ENCODE data around the gene SMAD6. TPM values are rescaled to one million over a fixed set of nuclear protein-coding genes. Genes with fewer than 3 reads are reported as not detected.

SMAD6 gene
- total RNA-seq, 2 donors from 2014 or later, result 0.19 TPM; not detected in 1

DNA sequence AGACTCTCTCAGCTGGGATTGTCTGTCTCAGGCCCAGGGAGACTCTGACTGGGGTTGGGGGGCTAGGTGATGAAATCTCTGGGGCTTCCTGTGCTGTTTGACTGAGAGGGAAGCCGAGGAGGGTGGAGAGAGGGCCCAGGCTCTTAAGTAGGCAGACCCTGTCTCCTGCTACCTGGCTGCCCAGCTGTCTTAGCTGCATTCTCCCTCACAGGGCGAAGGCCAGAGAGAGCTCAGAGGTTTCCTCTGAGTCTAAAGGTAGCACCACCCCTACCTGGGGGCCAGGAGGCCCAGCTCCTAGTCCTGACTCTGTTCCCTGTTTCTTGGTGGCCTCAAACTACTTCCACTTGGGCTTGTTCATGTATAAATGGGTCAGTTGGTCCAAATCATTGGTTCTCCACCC is 24.4 kb downstream of the SMAD6 start:
- Mint-ChIP-seq H3K27me3 (peaks cover 3% of the 10 kb centered on the region), H3K27ac (no peak overlapping the region), H3K4me3 (no peak overlapping the region), H3K9me3 (no peaks in the 10 kb centered on the region), H3K36me3 (ENCODE audit: low read depth) (no peaks in the 10 kb centered on the region), H3K4me1 (peaks cover 4% of the 10 kb centered on the region)
- no peak for ATAC-seq (replicated peaks)

DNA sequence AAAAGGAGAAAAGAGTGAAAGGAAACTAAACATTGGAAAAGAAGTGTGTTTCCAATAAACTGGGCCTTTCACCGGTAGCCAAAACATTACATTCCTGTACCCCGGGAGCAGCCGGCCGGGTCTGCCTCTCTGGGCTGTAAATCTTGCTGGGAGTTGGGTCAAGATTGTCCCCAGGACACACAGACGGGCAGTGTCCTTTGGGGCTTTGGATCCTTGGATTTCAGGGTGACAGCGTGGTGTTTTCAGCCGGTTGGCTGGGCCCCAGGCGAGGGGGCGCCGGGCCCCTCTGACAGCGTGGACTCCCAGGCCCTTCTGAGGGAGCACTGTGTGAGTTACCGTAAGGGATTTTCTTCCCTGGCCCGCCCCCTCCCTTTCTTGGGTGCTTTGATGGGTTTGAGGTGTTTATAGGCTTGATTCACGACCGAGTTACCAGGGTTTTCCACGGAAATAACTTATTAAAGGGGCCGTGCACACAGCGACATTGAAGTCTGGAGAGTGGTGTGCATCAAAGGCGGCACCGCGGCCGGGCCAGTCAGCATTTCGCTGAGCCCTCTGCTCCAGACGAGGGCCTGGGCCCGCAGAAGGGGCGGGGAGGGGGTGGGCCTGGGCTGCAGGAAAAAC is 27.4 kb downstream of the SMAD6 start:
- Mint-ChIP-seq H3K27me3 (no peaks in the 10 kb centered on the region), H3K9me3 (no peaks in the 10 kb centered on the region), H3K4me1 (no peaks in the 10 kb centered on the region), H3K27ac (no peak overlapping the region), H3K36me3 (ENCODE audit: low read depth) (no peaks in the 10 kb centered on the region), H3K4me3 (no peak overlapping the region)
- no peak for ATAC-seq (replicated peaks)

GRCh38 chr15:66730168-66731021 is 28.4 kb downstream of the SMAD6 start:
- H3K27ac Mint-ChIP-seq, result no peak overlapping the region
- H3K4me1 Mint-ChIP-seq, result no peaks in the 10 kb centered on the region
- H3K9me3 Mint-ChIP-seq, result no peaks in the 10 kb centered on the region
- peaks cover 3% of the 10 kb centered on the region for H3K27me3 Mint-ChIP-seq
- H3K36me3 Mint-ChIP-seq (ENCODE audit: low read depth), result no peaks in the 10 kb centered on the region
- ATAC-seq (replicated peaks), result peak; percentile 86
- H3K4me3 Mint-ChIP-seq, result no peak overlapping the region

GRCh38 chr15:66733976-66734375 is 31.9 kb downstream of the SMAD6 start:
- Mint-ChIP-seq H3K27me3 (peaks cover 5% of the 10 kb centered on the region), H3K27ac (no peak overlapping the region), H3K36me3 (ENCODE audit: low read depth) (no peaks in the 10 kb centered on the region), H3K4me3 (no peak overlapping the region), H3K4me1 (no peaks in the 10 kb centered on the region), H3K9me3 (no peaks in the 10 kb centered on the region)
- no peak for ATAC-seq (replicated peaks)

DNA sequence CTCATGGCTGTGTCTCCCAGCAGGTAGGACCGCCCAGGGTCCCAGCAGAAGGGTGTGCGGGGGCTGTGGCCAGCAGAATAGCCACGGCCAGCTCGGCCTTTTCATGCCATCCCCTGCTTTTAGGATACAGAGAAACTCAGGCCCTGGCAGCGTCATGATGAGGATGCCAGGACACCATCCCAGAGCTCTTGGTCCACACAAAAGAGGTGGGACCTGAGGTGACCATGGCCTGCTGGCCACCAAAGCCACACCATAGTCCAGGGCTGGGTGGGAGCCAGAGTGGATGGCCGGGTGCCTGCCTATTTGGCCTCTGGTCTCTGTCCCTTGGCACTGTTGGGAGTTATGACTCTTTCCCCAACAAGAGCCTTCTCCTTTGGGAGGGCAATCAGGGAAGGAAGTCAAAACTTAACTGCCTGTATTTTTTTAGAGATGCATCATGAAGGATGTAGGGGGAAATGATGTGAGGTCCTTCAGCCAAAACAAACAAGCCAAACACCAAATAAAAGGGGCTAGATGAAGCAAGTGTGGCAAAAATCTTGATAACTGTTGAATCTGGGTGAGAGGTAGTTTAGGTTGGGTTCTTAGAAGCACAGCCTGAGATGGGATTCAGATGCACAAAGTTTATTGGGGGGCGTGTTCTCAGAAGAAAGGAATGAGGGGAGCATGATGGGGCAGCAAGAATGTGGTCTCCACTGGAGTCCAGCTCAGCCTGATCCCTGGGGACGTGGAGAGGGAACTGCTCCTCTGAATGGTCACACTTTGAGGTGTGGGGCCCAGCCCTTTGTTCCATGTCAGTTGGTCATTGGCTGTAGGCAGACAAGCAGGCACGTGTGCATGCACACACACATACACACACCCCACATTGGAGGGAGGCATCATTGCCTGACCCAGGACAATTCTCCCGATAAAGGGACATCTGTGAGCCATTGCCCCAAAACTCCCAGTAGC is 33.2 kb downstream of the SMAD6 start:
- no peaks in the 10 kb centered on the region for H3K9me3 Mint-ChIP-seq

GRCh38 chr15:66735909-66736305 is 33.9 kb downstream of the SMAD6 start:
- no peak for ATAC-seq (replicated peaks)
- Mint-ChIP-seq H3K9me3 (no peaks in the 10 kb centered on the region), H3K4me3 (no peak overlapping the region), H3K36me3 (ENCODE audit: low read depth) (no peaks in the 10 kb centered on the region), H3K27ac (no peak overlapping the region), H3K4me1 (no peaks in the 10 kb centered on the region), H3K27me3 (peaks cover 5% of the 10 kb centered on the region)

More for the DNA sequence above, 33.2 kb downstream of the SMAD6 start:
- H3K27ac Mint-ChIP-seq, result no peak overlapping the region
- no peaks in the 10 kb centered on the region for H3K4me1 Mint-ChIP-seq
- no peak for ATAC-seq (replicated peaks)
- H3K27me3 Mint-ChIP-seq, result peaks cover 5% of the 10 kb centered on the region
- H3K36me3 Mint-ChIP-seq (ENCODE audit: low read depth), result no peaks in the 10 kb centered on the region
- no peak overlapping the region for H3K4me3 Mint-ChIP-seq

- Mint-ChIP-seq H3K36me3 (ENCODE audit: low read depth) (no peaks in the 10 kb centered on the region), H3K9me3 (no peaks in the 10 kb centered on the region), H3K27me3 (peaks cover 5% of the 10 kb centered on the region), H3K4me1 (no peaks in the 10 kb centered on the region), H3K4me3 (no peak overlapping the region), H3K27ac (no peak overlapping the region)
- ATAC-seq (replicated peaks), result no peak
These were observed 35.4 kb downstream of the SMAD6 start for GRCh38 chr15:66737243-66738010.

DNA sequence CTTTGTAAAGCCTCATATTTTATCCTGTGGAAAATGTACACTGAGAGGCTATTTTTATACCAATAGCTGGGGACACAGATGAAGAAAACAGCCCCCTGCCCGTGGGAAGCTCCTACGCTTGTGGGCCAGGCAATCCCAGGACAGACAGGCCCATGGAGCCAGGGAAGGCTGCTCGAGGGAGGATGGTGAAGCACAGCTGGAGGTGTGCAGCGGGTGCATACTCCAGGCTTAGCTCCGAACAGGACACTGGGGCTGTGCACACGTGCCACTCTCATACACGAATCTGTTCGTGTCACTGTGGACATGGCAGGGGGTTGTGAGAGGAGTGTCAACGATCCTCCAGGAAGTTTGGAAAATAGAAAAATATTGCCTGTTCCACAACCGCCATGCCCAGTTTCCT is 36.1 kb downstream of the SMAD6 start:
- Mint-ChIP-seq H3K36me3 (ENCODE audit: low read depth) (no peaks in the 10 kb centered on the region), H3K27ac (no peak overlapping the region), H3K4me1 (no peaks in the 10 kb centered on the region), H3K4me3 (no peak overlapping the region), H3K9me3 (no peaks in the 10 kb centered on the region), H3K27me3 (peaks cover 5% of the 10 kb centered on the region)
- no peak for ATAC-seq (replicated peaks)

DNA sequence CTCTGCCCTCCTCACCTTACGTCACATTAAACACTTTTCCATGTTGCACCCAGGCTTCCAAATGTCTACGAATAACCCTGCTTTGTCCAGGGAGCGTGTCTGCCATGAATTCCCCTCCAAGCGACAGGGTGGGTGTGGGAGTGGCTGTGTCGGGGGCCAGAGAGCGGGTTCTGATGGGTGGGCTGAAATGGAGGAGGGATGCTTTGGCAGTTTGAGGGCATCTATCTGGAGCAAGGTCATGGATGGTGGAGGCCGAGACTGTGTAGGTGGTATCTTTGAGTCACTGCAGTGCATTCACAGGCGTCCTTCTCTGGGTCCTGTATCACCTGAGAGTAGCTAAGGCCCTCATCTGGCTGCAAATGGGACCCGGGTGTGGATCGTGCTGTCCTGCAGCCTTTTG is 36.6 kb downstream of the SMAD6 start:
- Mint-ChIP-seq H3K4me3 (no peak overlapping the region), H3K27ac (no peak overlapping the region), H3K9me3 (no peaks in the 10 kb centered on the region), H3K36me3 (ENCODE audit: low read depth) (no peaks in the 10 kb centered on the region), H3K4me1 (no peaks in the 10 kb centered on the region), H3K27me3 (peaks cover 5% of the 10 kb centered on the region)
- no peak for ATAC-seq (replicated peaks)

DNA sequence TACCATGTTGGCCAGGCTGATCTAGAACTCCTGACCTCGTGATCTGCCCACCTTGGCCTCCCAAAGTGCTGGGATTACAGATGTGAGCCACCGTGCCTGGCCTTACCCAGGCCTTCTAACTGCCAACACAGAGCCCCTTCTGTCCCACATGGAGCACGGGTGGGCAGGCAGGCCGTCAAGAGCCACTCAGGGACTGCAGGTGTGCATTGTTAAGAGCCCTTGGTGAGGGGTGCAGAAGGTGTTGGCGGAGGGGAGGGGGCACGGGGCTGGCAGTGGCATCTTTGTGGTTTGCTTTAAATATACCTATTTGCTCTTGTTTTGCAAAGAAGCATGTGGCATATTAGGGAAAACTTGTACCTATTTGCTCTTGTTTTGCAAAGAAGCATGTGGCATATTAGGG is 37.3 kb downstream of the SMAD6 start:
- Mint-ChIP-seq H3K9me3 (no peaks in the 10 kb centered on the region), H3K4me3 (no peak overlapping the region), H3K27me3 (peaks cover 5% of the 10 kb centered on the region), H3K4me1 (no peaks in the 10 kb centered on the region), H3K36me3 (ENCODE audit: low read depth) (no peaks in the 10 kb centered on the region), H3K27ac (no peak overlapping the region)
- no peak for ATAC-seq (replicated peaks)

- Mint-ChIP-seq H3K9me3 (no peaks in the 10 kb centered on the region), H3K4me3 (no peak overlapping the region), H3K4me1 (no peaks in the 10 kb centered on the region), H3K27ac (no peak overlapping the region), H3K27me3 (peaks cover 4% of the 10 kb centered on the region), H3K36me3 (ENCODE audit: low read depth) (no peaks in the 10 kb centered on the region)
- ATAC-seq (replicated peaks), result no peak
These were observed 38.8 kb downstream of the SMAD6 start for GRCh38 chr15:66740802-66741201.

DNA sequence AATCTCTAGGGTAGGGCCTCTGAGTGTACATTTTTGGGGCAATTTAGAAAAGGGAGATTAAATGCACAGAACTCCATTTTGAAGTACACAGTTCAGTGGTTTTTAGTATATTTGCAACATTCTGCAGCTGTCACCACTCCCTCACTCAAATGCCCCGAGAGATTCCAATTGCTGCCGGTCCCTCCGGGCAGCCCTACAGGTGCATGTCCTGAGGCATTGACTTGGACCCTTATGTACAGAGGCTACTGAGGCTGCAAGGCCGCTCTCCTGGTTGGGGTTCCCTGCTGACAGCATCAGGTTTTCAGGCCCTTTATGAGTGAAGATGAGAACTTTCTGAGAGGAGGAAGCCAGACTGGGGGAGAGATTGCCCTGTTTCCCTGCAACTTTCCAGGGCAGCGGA is 39.6 kb downstream of the SMAD6 start:
- no peak overlapping the region for H3K4me3 Mint-ChIP-seq
- H3K36me3 Mint-ChIP-seq (ENCODE audit: low read depth), result no peaks in the 10 kb centered on the region
- H3K27me3 Mint-ChIP-seq, result peaks cover 4% of the 10 kb centered on the region
- no peaks in the 10 kb centered on the region for H3K4me1 Mint-ChIP-seq
- H3K9me3 Mint-ChIP-seq, result no peaks in the 10 kb centered on the region
- no peak overlapping the region for H3K27ac Mint-ChIP-seq
- ATAC-seq (replicated peaks), result no peak

GRCh38 chr15:66742286-66742685 is 40.2 kb downstream of the SMAD6 start:
- ATAC-seq (replicated peaks), result no peak
- peaks cover 4% of the 10 kb centered on the region for H3K27me3 Mint-ChIP-seq
- no peaks in the 10 kb centered on the region for H3K36me3 Mint-ChIP-seq (ENCODE audit: low read depth)
- no peaks in the 10 kb centered on the region for H3K4me1 Mint-ChIP-seq
- no peaks in the 10 kb centered on the region for H3K9me3 Mint-ChIP-seq
- no peak overlapping the region for H3K27ac Mint-ChIP-seq
- no peak overlapping the region for H3K4me3 Mint-ChIP-seq

DNA sequence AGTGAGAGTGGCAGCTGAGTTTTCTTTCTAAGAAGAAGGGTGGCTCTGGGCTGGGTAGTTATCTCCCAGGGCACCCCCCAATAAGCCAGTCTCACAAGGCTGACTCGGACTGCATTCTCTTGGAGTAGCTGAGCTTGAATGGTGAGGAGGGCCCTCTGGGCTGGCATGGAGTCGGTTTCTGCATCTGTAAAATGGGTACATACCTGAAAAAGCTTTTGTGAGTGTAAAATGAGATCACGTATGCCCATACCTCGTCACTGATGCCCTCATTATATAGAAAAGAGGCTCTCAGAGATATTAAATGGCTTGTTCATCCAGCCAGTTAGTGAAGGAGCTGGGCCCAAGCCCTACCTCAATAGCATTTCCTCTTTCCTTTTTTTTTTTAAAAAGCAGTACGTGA is 41.2 kb downstream of the SMAD6 start:
- Mint-ChIP-seq H3K27ac (no peak overlapping the region), H3K4me3 (no peak overlapping the region), H3K9me3 (no peaks in the 10 kb centered on the region), H3K36me3 (ENCODE audit: low read depth) (no peaks in the 10 kb centered on the region), H3K4me1 (no peaks in the 10 kb centered on the region), H3K27me3 (peaks cover 4% of the 10 kb centered on the region)
- ATAC-seq (replicated peaks), result no peak
